Measurements from ENCODE around the gene VGLL4.

DNA sequence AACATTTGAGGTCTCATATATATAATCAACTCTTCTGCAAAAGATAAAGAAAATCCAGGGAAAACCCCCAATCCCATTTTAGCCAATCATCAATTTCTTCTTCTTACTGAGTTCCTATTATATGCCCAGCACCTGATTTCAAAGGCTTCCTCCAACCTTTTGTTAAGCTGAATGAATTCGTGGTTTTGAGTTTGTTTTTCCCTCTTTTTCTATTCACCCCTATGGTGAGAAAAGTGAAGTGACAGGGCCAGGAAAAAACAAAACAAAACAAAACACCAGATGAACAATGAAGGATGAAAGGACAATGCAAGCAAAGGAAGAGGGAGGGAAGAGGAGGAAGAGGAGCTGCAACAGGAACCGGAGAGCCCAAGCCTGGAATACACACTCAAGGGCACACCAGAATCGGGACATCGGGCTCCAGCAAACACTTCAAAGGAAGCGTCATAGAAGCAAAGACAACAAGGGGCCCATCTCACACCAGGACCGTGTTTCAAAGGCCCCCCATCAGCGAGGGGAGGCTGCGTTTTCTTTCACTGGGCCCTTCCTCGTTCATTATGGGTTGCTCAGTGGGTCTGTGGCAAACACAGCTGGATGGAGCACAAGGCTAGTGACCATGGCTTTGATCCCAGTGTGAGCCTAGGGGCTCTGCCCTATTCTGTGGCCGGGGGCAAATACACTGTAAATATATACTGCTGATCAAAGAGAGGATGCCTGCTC, 50.2 kb downstream of the VGLL4 start:
- TF ChIP-seq, protein P1, sequence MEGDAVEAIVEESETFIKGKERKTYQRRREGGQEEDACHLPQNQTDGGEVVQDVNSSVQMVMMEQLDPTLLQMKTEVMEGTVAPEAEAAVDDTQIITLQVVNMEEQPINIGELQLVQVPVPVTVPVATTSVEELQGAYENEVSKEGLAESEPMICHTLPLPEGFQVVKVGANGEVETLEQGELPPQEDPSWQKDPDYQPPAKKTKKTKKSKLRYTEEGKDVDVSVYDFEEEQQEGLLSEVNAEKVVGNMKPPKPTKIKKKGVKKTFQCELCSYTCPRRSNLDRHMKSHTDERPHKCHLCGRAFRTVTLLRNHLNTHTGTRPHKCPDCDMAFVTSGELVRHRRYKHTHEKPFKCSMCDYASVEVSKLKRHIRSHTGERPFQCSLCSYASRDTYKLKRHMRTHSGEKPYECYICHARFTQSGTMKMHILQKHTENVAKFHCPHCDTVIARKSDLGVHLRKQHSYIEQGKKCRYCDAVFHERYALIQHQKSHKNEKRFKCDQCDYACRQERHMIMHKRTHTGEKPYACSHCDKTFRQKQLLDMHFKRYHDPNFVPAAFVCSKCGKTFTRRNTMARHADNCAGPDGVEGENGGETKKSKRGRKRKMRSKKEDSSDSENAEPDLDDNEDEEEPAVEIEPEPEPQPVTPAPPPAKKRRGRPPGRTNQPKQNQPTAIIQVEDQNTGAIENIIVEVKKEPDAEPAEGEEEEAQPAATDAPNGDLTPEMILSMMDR (IDR thresholded peaks at IDR 0.05; ENCODE audit: insufficient read depth, low read length, poor library complexity, severe bottlenecking) = no peak
- no peak for TF ChIP-seq EZH2phosphoT487 (conservative IDR thresholded peaks at IDR 0.05; ENCODE audit: low read length)
